M059J (cell line): ENCODE results near the gene INPP5J. TPM values are rescaled to one million over a fixed set of nuclear protein-coding genes. Genes with fewer than 3 reads are reported as not detected.
"Not testable (repeated sequence)": the region's sequence is repeated elsewhere in the genome, so short reads cannot be mapped to it uniquely, and the experiment has no call there.

Source experiments
- DNase-seq: peaks from one replicate; pipeline ENCODE4 v3.0.0-alpha.2; 2012; ENCODE audit warnings: low read depth
- total RNA-seq: library from RNA; depleted of rRNA; stranded (reverse); fragments of >200 nt; shearing (Covaris generic); gene quantifications from 2 replicates; pipeline ENCODE4 v1.2.3, GENCODE V29; 2014

Gene INPP5J
- total RNA-seq, 1 experiment from 2014 or later = 0.49 TPM

GRCh38 chr22:31086703-31087330 is 35.9 kb upstream of the INPP5J start:
- DNase-seq = no peak

GRCh38 chr22:31087744-31088215 is 35.0 kb upstream of the INPP5J start:
- DNase-seq = no peak

GRCh38 chr22:31088233-31088986 is 34.4 kb upstream of the INPP5J start:
- DNase-seq = no peak

- DNase-seq = no peak
Measured at GRCh38 chr22:31089160-31090100, 33.3 kb upstream of the INPP5J start.

- DNase-seq = no peak
Measured at GRCh38 chr22:31090217-31091085, 32.3 kb upstream of the INPP5J start.

GRCh38 chr22:31091106-31091975 is 31.4 kb upstream of the INPP5J start:
- DNase-seq = no peak

GRCh38 chr22:31092161-31092560 is 30.6 kb upstream of the INPP5J start:
- no peak for DNase-seq

- DNase-seq = no peak
Measured at GRCh38 chr22:31093086-31093850, 29.5 kb upstream of the INPP5J start.

GRCh38 chr22:31094021-31094551 is 28.7 kb upstream of the INPP5J start:
- DNase-seq = no peak

GRCh38 chr22:31094741-31095140 is 28.0 kb upstream of the INPP5J start:
- no peak for DNase-seq

- DNase-seq = no peak
Measured at GRCh38 chr22:31095637-31096249, 27.0 kb upstream of the INPP5J start.

- no peak for DNase-seq
Measured at GRCh38 chr22:31096657-31097279, 26.0 kb upstream of the INPP5J start.

GRCh38 chr22:31097539-31097938 is 25.2 kb upstream of the INPP5J start:
- not testable (repeated sequence) for DNase-seq

- no peak for DNase-seq
Measured at GRCh38 chr22:31097941-31098631, 24.7 kb upstream of the INPP5J start.

- no peak for DNase-seq
Measured at GRCh38 chr22:31098632-31099110, 24.1 kb upstream of the INPP5J start.

- DNase-seq = no peak
Measured at GRCh38 chr22:31099386-31099785, 23.4 kb upstream of the INPP5J start.
